K562 (cell line): Measurements from ENCODE around the gene HES5. TPM values are rescaled to one million over a fixed set of nuclear protein-coding genes. Genes with fewer than 3 reads are reported as not detected.

ENCODE experiments used
- ATAC-seq: fragments of 200-7000 bp; cut with Tn5 transposase; 3 replicates; pipeline ENCODE4 v1.9.1; 2020; ENCODE audit warnings: moderate library complexity
- BruUV-seq: library from RNA; stranded (reverse); fragments of 400-500 nt; replicated peaks from 2 replicates; lab custom pipeline; 2021; lab: Mats Ljungman, UMichigan
- CTCF ChIA-PET: fragments of 300-600 bp; formaldehyde crosslinking; extraction: SDS; loops from one replicate; lab custom pipeline; 2021; ENCODE audit warnings: low intra/inter-chr PET ratio; lab: Yijun Ruan, JAX
- POLR2A ChIA-PET: fragments of 300-600, 350-650 bp; sonication (Branson Sonifier 250); formaldehyde crosslinking; extraction: SDS; loops from one replicate; lab custom pipeline; 2021; ENCODE audit warnings: antibody characterized with exemption, inconsistent platforms; lab: Yijun Ruan, JAX
- DNase-seq, 4 experiments: peaks; one replicate each; pipeline versions ENCODE4 v3.0.0 to v3.0.0-alpha.2; 2011 to 2018; ENCODE audit warnings: low spot score in 3 of 4, mixed read lengths in 3 of 4; ENCODE audit errors: extremely low read depth in 1 of 4
- FAIRE-seq: peaks from 2 replicates; lab custom pipeline; 2011; peaks lifted over from hg19 to GRCh38; lab: Jason Lieb, UNC
- H2AFZ ChIP-seq: 2 replicates; pipeline ENCODE4 v1.6.0; 2011; ENCODE audit warnings: low read depth, low read length, control low read depth, inconsistent platforms
- H3K27ac ChIP-seq: fragments of 200-600 bp; 3 replicates; pipeline ENCODE4 v1.8.0; 2011; ENCODE audit warnings: low read depth, mild to moderate bottlenecking, control low read depth, inconsistent platforms, low read length, moderate library complexity, mixed read lengths; ENCODE audit errors: extremely low read depth
- H3K27me3 ChIP-seq, 2 experiments: fragments of 300-600 bp in 1 of 2; 2 replicates in 1 of 2; 3 replicates in 1 of 2; pipeline versions ENCODE4 v1.6.0 to v1.8.0; 2011; ENCODE audit warnings: inconsistent platforms in 2 of 2, low read length in 2 of 2, mild to moderate bottlenecking in 1 of 2, mixed read lengths in 1 of 2, moderate library complexity in 1 of 2; ENCODE audit not compliant: control insufficient read depth in 2 of 2, insufficient read depth in 2 of 2
- H3K36me3 ChIP-seq: fragments of 300-600 bp; 3 replicates; pipeline ENCODE4 v1.8.0; 2011; ENCODE audit warnings: mild to moderate bottlenecking, low read length, inconsistent platforms; ENCODE audit not compliant: control insufficient read depth, insufficient read depth
- H3K4me1 ChIP-seq, 2 experiments: fragments of 200-600 bp in 1 of 2; replicated peaks in 1 of 2; 2 replicates in 1 of 2; 3 replicates in 1 of 2; pipeline versions ENCODE4 v1.5.1 to v1.8.0; 2011; ENCODE audit warnings: inconsistent platforms in 2 of 2, low read length in 2 of 2, mild to moderate bottlenecking in 1 of 2, mixed read lengths in 1 of 2, moderate library complexity in 1 of 2; ENCODE audit not compliant: control insufficient read depth in 2 of 2, insufficient read depth in 2 of 2
- H3K4me2 ChIP-seq: 2 replicates; pipeline ENCODE4 v1.6.1; 2011; ENCODE audit warnings: low read length, control low read depth, inconsistent platforms, mixed read lengths; ENCODE audit not compliant: insufficient read depth
- H3K4me3 ChIP-seq: fragments of 200-600 bp; sonication (generic), shearing (Covaris generic); 2 replicates; pipeline ENCODE4 v1.5.1; 2016; ENCODE audit warnings: control low read depth, inconsistent platforms
- H3K79me2 ChIP-seq: fragments of 200-600 bp; 3 replicates; pipeline ENCODE4 v1.8.0; 2011; ENCODE audit warnings: low read length, inconsistent platforms; ENCODE audit not compliant: control insufficient read depth, insufficient read depth
- H3K9ac ChIP-seq, 2 experiments: 2 replicates each; pipeline versions ENCODE4 v1.6.0 to v1.6.1; 2011; ENCODE audit warnings: low read depth in 2 of 2, low read length in 2 of 2, control low read depth in 1 of 2, inconsistent platforms in 1 of 2, mild to moderate bottlenecking in 1 of 2, mixed read lengths in 1 of 2; ENCODE audit not compliant: insufficient read depth in 1 of 2
- H3K9me1 ChIP-seq: one replicate; pipeline ENCODE4 v1.6.0; 2011; ENCODE audit warnings: inconsistent platforms, mild to moderate bottlenecking, low read length, moderate library complexity; ENCODE audit not compliant: control insufficient read depth, insufficient read depth
- H3K9me3 ChIP-seq: replicated peaks from 2 replicates; pipeline ENCODE4 v1.5.1; 2011; ENCODE audit warnings: low read depth, low read length, inconsistent platforms; ENCODE audit not compliant: control insufficient read depth, insufficient read depth
- H4K20me1 ChIP-seq: replicated peaks from 2 replicates; pipeline ENCODE4 v1.6.1; 2011; ENCODE audit warnings: low read length, inconsistent platforms, mixed read lengths; ENCODE audit not compliant: control insufficient read depth, insufficient read depth
- ARHGAP35 ChIP-seq: fragments of 450-650 bp; IDR thresholded peaks from 2 replicates; pipeline ENCODE4 v1.6.1; 2018; ENCODE audit not compliant: partially characterized antibody
- HDAC6 ChIP-seq: IDR thresholded peaks from 2 replicates; pipeline ENCODE4 v1.6.1; 2012; ENCODE audit warnings: low read depth, mild to moderate bottlenecking, control low read depth, inconsistent platforms, low read length, moderate library complexity
- NFE2L1 ChIP-seq: fragments of 450-650 bp; IDR thresholded peaks from 2 replicates; pipeline ENCODE4 v1.6.1; 2016; ENCODE audit warnings: missing genetic modification characterization, low read depth, mild to moderate bottlenecking, missing compliant biosample characterization, moderate library complexity, borderline replicate concordance
- XRCC3 ChIP-seq: fragments of 450-650 bp; IDR thresholded peaks from 2 replicates; pipeline ENCODE4 v1.6.1; 2017; ENCODE audit warnings: mild to moderate bottlenecking, moderate library complexity
- ZBTB7A ChIP-seq: IDR thresholded peaks from 2 replicates; pipeline ENCODE4 v1.6.1; 2011; ENCODE audit warnings: low read depth, mild to moderate bottlenecking, low read length, moderate library complexity, borderline replicate concordance; ENCODE audit not compliant: control insufficient read depth
- ZNF121 ChIP-seq: sonication (generic); formaldehyde crosslinking; conservative IDR thresholded peaks from 2 replicates; pipeline ENCODE4 v1.8.0; 2022; ENCODE audit warnings: missing genetic modification reagents
- ZNF146 ChIP-seq: IDR thresholded peaks from one replicate; pipeline ENCODE4 v1.6.1; 2018; ENCODE audit warnings: missing compliant biosample characterization; ENCODE audit not compliant: unreplicated experiment
- ZNF263 ChIP-seq: sonication (generic); formaldehyde crosslinking; IDR thresholded peaks from 2 replicates; pipeline ENCODE4 v1.8.0; 2022; ENCODE audit warnings: mild to moderate bottlenecking, missing genetic modification reagents, borderline replicate concordance
- ZNF431 ChIP-seq: sonication (generic); formaldehyde crosslinking; IDR thresholded peaks from 2 replicates; pipeline ENCODE4 v1.8.0; 2022; ENCODE audit warnings: mild to moderate bottlenecking, missing genetic modification reagents
- ZNF583 ChIP-seq: fragments of 250-450 bp; sonication (Bioruptor Pico); IDR thresholded peaks from 2 replicates; pipeline ENCODE4 v1.4.0; 2020
- ZNF764 ChIP-seq: fragments of 250-450 bp; sonication (Bioruptor Pico); IDR thresholded peaks from 2 replicates; pipeline ENCODE4 v1.4.0; 2020; ENCODE audit warnings: low read depth, mild to moderate bottlenecking, moderate library complexity
- WGBS: fragments of 100-300 bp; shearing (Covaris generic); methylation state at CpG from one replicate; pipeline ENCODE4 v1.1.6; 2016; ENCODE audit warnings: low coverage, mixed read lengths; ENCODE audit not compliant: insufficient coverage; ENCODE audit errors: missing lambda C conversion rate; 5-methylcytosine and 5-hydroxymethylcytosine counted together
- in situ Hi-C: fragments of 300-500 bp; cut with MboI; formaldehyde crosslinking; loops from 4 replicates; pipeline ENCODE4 v1.15.0; 2018; ENCODE audit warnings: inconsistent platforms, mixed read lengths
- intact Hi-C: fragments of 100-400 bp; cut with micrococcal nuclease; formaldehyde crosslinking; loops from 2 replicates; pipeline ENCODE4 v1.14.2; 2022
- polyA plus RNA-seq, 8 experiments: library from polyadenylated mRNA; depleted of rRNA in 4 of 8; stranded (reverse) in 5 of 8; unstranded in 3 of 8; fragments of >200 nt; fragmentation: Nextera tagmentation in 2 of 8; fragmentation: Illumina TruSeq in 1 of 8; extraction: Ambion mirVana in 2 of 8; extraction: Trizol in 1 of 8; gene quantifications; 2 replicates each; pipeline versions ENCODE4 v1.2.1 to v1.2.3, GENCODE V29; 2011 to 2014; ENCODE audit warnings: inconsistent platforms in 1 of 8, missing spikeins in 1 of 8
- total RNA-seq, 7 experiments: library from RNA; depleted of rRNA in 6 of 7; stranded (reverse); fragments of >200 nt in 6 of 7; fragmentation: Illumina TruSeq in 2 of 7; extraction: Trizol in 2 of 7; gene quantifications; 2 replicates each; pipeline versions ENCODE4 v1.2.1 to v1.2.3, GENCODE V29; 2011 to 2021; ENCODE audit warnings: low replicate concordance in 1 of 7
- TF ChIP-seq, protein P1 (sequence below): fragments of 450-650 bp; formaldehyde crosslinking; conservative IDR thresholded peaks from 2 replicates; pipeline ENCODE4 v1.4.0; 2022; ENCODE audit warnings: mild to moderate bottlenecking, missing genetic modification characterization
- TF ChIP-seq, protein P2 (sequence below): fragments of 250-450 bp; sonication (Bioruptor Pico); IDR thresholded peaks from 2 replicates; pipeline ENCODE4 v1.5.0; 2021
- TF ChIP-seq, protein P3 (sequence below): sonication (generic); formaldehyde crosslinking; IDR thresholded peaks from 2 replicates; pipeline ENCODE4 v1.8.0; 2022; ENCODE audit warnings: missing genetic modification reagents, mild to moderate bottlenecking, moderate library complexity, borderline replicate concordance

HES5 gene
- total and polyA plus RNA-seq, 9 of the 15 experiments (the other 6 are each of a cell fraction or from before 2014, with no cell fraction given) = not detected

DNA sequence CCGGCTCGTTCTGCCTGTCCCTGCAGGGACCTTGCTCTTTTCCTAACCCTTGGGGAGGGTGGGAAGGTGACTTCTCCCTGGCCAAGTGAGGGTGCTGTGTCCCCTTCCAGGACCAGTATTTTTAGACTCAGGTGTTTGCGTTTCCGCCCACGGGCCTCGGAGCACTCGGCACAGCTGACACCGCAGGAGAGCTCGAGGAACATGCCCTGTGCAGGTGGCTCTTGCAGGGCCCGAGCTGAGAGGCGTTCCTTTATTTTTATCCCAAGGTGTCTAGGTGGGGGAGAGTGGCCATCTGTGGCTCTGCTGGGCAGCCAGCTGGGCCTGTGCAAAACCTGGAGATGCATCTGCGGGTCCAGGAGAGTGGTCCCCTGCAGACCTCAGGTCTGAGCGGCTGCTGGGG, 38.0 kb downstream of the HES5 start:
- DNase-seq = no peak
- Histone ChIP-seq H3K27me3 (peaks cover 37 to 74% of the 10 kb centered on the region in 2 experiments; a peak in 4 of 5 replicates), H3K79me2 (no peaks in the 10 kb centered on the region), H3K4me2 (no peak overlapping the region), H3K4me3 (no peak overlapping the region), H3K27ac (no peak overlapping the region), H3K4me1 (peaks cover 0 to 49% of the 10 kb centered on the region in 2 experiments; a peak in 2 of 5 replicates), H3K9ac (no peak overlapping the region), H4K20me1 (peaks cover 26% of the 10 kb centered on the region), H3K9me1 (no peaks in the 10 kb centered on the region), H2AFZ (no peak overlapping the region), H3K9me3 (no peaks in the 10 kb centered on the region), H3K36me3 (no peaks in the 10 kb centered on the region)
- BruUV-seq = no TSS peak
- in situ Hi-C loops (no loop called here), intact Hi-C loops (no loop called here)
- POLR2A ChIA-PET = no interaction called here
- CTCF ChIA-PET = no interaction called here
- ATAC-seq = no peak
- FAIRE-seq = no peak
- TF ChIP-seq, protein P1, sequence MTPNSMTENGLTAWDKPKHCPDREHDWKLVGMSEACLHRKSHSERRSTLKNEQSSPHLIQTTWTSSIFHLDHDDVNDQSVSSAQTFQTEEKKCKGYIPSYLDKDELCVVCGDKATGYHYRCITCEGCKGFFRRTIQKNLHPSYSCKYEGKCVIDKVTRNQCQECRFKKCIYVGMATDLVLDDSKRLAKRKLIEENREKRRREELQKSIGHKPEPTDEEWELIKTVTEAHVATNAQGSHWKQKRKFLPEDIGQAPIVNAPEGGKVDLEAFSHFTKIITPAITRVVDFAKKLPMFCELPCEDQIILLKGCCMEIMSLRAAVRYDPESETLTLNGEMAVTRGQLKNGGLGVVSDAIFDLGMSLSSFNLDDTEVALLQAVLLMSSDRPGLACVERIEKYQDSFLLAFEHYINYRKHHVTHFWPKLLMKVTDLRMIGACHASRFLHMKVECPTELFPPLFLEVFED (CRISPR knock-in tag) = no peak
- TF ChIP-seq ZNF583 (no peak), ZNF431 (CRISPR knock-in tag) (no peak), ZNF146 (CRISPR knock-in tag) (no peak), NFE2L1 (tag) (no peak), ARHGAP35 (no peak), ZNF764 (CRISPR knock-in tag) (no peak), ZNF121 (CRISPR knock-in tag) (no peak), HDAC6 (no peak), ZNF263 (CRISPR knock-in tag) (no peak), ZBTB7A (no peak), XRCC3 (no peak)
- TF ChIP-seq, protein P2, sequence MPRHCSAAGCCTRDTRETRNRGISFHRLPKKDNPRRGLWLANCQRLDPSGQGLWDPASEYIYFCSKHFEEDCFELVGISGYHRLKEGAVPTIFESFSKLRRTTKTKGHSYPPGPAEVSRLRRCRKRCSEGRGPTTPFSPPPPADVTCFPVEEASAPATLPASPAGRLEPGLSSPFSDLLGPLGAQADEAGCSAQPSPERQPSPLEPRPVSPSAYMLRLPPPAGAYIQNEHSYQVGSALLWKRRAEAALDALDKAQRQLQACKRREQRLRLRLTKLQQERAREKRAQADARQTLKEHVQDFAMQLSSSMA = no peak
- TF ChIP-seq, protein P3, sequence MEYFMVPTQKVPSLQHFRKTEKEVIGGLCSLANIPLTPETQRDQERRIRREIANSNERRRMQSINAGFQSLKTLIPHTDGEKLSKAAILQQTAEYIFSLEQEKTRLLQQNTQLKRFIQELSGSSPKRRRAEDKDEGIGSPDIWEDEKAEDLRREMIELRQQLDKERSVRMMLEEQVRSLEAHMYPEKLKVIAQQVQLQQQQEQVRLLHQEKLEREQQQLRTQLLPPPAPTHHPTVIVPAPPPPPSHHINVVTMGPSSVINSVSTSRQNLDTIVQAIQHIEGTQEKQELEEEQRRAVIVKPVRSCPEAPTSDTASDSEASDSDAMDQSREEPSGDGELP (CRISPR knock-in tag) = no peak
- TF ChIP-seq, all 486 proteins: peak for 0
- WGBS = 3% methylated on average over 13 of the region's 13 CpGs
